HT1080 (cell line): ENCODE data around the gene MCTP1. TPM values are rescaled to one million over a fixed set of nuclear protein-coding genes. Genes with fewer than 3 reads are reported as not detected.
A peak's percentile ranks its signal among the peaks of the same experiment; 100 is the strongest.
"Not testable (repeated sequence)": the region's sequence is repeated elsewhere in the genome, so short reads cannot be mapped to it uniquely, and the experiment has no call there.

ENCODE experiments used
- DNase-seq: peaks from one replicate; pipeline ENCODE4 v3.0.0-alpha.2; 2015; ENCODE audit warnings: low read depth
- total RNA-seq: library from RNA; depleted of rRNA; stranded (reverse); fragments of >200 nt; shearing (Covaris generic); gene quantifications from 2 replicates; pipeline ENCODE4 v1.2.3, GENCODE V29; 2014

Gene MCTP1
- total RNA-seq, 1 experiment from 2014 or later: 13.9 TPM

- no peak for DNase-seq
These were observed 396.2 kb downstream of the MCTP1 start for GRCh38 chr5:94888674-94889073.

- DNase-seq: no peak
These were observed 399.0 kb downstream of the MCTP1 start for GRCh38 chr5:94885931-94886330.

DNA sequence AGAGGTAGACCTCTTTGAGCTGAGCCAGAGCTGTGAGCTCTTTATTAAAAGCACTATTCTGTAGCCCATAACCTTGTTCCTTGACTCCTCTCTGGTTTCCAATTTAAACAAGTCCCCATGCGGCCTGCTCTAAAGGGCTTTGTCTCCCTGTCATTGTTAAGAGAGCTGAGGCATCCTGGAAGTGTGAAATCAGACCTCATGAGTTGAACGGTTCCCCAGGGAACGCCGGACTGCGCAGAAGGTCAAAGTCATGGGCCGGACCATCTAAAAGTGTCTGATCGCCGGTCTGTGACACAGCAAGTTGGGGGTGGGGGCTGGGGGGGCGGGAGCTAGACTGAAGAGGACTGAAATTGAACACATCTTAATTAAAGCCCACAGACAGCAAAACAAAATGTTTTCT lies 400.6 kb downstream of the MCTP1 start:
- DNase-seq: no peak

- no peak for DNase-seq
These were observed 412.4 kb downstream of the MCTP1 start for GRCh38 chr5:94872526-94872925.

- DNase-seq: no peak
These were observed 414.2 kb downstream of the MCTP1 start for GRCh38 chr5:94870511-94871183.

DNA sequence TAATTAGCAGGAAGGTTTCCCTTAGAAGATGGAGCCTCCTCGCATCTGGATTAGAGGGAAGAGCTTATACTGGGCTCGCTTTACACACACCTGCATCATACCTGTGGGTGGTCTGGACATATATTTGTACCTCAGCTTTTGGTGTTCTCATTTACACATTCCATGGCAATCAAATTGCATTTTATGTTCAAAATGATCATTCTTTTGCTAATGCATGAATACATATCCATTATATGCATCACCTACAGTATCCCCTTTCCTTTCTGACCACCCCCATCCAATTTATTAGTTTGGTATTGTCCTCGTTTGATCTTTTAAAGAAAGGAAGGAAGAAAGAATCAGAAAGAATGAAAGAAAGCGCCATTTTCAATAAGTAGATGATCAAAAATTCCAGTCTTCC lies 415.0 kb downstream of the MCTP1 start:
- no peak for DNase-seq

DNA sequence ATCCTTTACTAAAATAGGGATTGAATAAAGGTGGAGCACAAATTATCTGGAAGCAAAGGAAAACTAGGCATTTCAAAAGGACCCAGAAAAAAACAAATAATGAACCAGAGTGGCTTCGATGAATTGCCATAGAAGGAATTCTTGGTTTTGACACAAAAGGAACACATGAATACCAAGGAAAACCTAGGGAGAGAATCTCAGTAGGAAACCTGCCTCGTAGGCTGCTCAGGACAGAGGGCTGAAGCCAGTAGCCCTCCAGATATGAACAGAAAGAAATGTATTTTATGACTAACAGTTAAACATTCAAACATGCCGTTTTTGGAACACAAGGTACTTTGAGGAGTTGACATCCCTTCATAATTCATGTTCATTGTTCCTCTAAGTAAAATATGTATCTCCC lies 420.9 kb downstream of the MCTP1 start:
- no peak for DNase-seq

DNA sequence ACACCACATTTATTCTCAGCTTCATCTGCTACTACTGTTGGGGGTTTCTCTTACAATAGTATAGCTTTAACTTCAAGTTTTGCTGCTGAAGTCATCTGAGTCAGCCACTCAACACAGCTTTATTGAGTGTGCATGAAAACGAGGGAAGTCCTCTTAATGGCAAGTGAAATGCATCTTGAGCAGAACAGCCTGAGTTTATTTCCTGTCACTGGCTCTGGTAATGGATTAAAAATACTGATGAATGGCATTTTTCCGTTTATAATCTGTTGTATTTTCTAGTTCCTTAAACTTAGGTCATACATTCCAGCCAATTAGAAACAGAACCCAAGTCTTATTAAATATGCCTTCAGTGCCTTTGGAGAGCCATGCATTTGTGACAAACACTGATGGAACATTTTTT lies 427.8 kb downstream of the MCTP1 start:
- DNase-seq: no peak

- DNase-seq: no peak
These were observed 428.6 kb downstream of the MCTP1 start for GRCh38 chr5:94856257-94856800.

- DNase-seq: no peak
These were observed 429.4 kb downstream of the MCTP1 start for GRCh38 chr5:94855543-94855942.

GRCh38 chr5:94853120-94853519 lies 431.8 kb downstream of the MCTP1 start:
- no peak for DNase-seq

- no peak for DNase-seq
These were observed 433.9 kb downstream of the MCTP1 start for GRCh38 chr5:94850960-94851359.

DNA sequence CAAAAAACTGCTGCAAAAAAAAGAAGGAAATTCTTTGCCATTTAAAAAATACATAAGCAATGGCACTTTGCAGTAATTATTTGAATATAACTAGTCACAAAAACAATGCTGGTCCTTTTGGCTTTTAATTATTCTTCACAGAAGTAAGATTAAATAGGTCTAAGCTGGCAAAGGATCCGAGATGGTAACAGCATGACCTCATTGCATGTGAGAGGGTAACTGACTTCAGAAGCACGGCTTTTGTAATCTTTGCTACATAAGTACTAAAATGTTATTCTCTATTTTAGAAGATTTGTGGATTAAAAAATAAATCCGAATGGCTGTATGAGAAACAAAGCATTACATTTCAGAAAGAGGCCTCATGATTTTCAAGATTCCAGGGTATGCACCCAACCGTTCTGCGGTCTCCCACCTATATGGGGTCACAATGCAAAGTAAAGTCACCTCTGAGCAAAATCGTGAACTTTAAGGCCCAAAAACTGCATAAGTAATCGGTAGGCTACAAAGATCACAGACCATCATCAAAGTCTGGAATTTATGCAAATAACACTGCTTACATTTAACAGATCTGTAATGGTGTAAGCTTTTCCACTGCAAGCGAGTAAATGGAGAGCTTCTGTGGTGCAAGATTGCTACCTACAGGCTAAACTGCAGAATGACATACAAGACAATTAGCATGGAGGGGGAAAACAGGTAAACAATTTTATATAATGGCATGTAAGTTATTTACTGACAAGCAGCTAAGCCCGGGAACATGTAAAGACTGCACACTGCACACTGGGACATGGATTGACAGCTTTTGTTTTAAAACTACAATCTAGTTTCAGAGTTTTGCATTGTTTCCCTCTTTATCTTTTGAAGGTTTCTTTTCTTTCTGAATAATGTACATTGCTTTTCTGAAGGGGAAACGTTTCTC lies 434.8 kb downstream of the MCTP1 start:
- DNase-seq: peak; percentile 18

- DNase-seq: no peak
These were observed 435.6 kb downstream of the MCTP1 start for GRCh38 chr5:94849324-94849723.

- DNase-seq: no peak
These were observed 437.2 kb downstream of the MCTP1 start for GRCh38 chr5:94847726-94848125.

GRCh38 chr5:94847019-94847418 lies 437.9 kb downstream of the MCTP1 start:
- DNase-seq: no peak

- not testable (repeated sequence) for DNase-seq
These were observed 439.2 kb downstream of the MCTP1 start for GRCh38 chr5:94845696-94846095.

DNA sequence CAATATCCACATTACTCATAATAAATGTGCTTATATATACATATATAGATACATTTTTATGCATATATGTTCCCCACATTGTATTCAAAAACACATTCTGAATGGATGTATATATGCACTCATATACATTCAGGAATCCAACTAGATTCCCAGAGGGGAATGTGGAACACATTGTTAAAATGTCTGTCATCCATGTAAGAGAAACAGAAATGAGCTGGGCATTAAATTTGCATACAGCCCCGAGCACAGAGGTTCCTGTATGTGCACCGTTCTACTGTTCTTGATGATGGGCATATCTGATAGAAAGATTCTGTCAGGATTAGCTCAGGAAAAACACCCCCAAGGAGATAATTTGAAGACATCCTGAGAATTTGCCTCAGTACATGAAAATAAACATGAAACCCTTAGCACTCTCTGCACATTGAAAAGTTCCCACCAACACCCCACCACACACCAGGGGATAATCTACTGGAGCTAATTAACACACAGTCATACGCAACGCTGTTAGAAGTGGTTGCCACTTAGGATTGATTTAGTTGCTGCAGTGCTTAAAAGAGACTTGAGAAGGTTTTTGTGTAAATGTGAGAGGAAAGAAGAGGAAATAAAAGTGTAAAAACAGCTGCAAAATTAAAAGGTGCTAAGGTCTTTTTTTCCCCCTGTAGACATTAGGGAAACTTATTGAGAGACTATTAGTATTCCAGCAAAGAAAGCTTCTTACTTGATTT lies 443.1 kb downstream of the MCTP1 start:
- DNase-seq: no peak

DNA sequence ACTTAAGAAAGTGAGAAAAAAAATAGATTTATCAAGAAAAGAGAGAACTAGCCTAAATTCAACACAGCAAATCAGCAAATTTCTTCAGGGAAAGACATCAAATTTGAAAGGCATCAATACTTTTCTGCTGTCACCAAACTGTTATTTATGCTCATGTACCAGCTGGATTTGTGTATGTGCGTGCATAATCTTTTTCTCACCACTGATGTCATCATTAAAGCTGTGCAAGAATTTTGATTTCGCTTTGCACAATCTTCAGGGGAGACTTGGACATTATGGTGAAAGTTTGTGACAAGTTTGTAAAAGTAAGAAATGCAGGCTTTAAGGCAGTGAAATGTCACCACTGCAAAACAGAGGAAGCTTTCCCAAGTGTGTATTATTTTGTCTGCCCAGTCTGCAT lies 451.0 kb downstream of the MCTP1 start:
- DNase-seq: no peak

GRCh38 chr5:94832685-94833084 lies 452.2 kb downstream of the MCTP1 start:
- no peak for DNase-seq

DNA sequence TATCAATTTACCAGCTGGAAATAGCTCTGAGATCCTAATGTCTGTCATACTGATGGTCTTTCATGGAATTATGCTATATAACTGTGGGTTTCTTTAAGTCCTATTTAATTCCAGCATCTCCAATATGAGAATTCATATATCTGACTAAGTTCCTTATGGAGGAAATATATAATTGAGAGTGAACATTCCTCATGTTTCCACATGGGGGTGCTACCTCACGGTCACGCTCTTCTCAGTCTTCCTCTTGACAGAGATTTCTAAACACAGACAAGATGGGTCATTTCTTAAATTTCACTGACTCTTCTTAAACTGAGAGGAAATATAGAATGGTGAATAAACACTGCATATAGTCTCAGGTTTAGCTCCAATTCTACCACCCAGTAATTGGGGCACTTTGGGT lies 454.4 kb downstream of the MCTP1 start:
- DNase-seq: no peak

- DNase-seq: not testable (repeated sequence)
These were observed 456.7 kb downstream of the MCTP1 start for GRCh38 chr5:94828222-94828621.
